Liver (tissue), 9 donors: ENCODE data around the gene FBN3. TPM values are rescaled to one million over a fixed set of nuclear protein-coding genes. Genes with fewer than 3 reads are reported as not detected.

Source experiments
- DNase-seq: peaks from one replicate; pipeline ENCODE4 v3.0.0-alpha.2; 2017; ENCODE audit warnings: low spot score
- H3K27ac ChIP-seq, 2 donors: one replicate each; pipeline ENCODE4 v1.7.0; 2013; ENCODE audit warnings: inconsistent platforms in 2 of 2, low read length in 2 of 2, control low read depth in 1 of 2, low read depth in 1 of 2, mild to moderate bottlenecking in 1 of 2
- H3K27me3 ChIP-seq, 4 donors: one replicate each; pipeline versions ENCODE4 v1.6.1 to v1.7.0; 2013; ENCODE audit warnings: low read length in 3 of 4, inconsistent platforms in 1 of 4, mild to moderate bottlenecking in 1 of 4, moderate library complexity in 1 of 4; ENCODE audit not compliant: control insufficient read depth in 4 of 4, insufficient read depth in 4 of 4
- H3K36me3 ChIP-seq, 4 donors: one replicate each; pipeline versions ENCODE4 v1.6.1 to v1.7.0; 2013; ENCODE audit warnings: low read length in 3 of 4, mild to moderate bottlenecking in 3 of 4, low read depth in 1 of 4, moderate library complexity in 1 of 4; ENCODE audit not compliant: control insufficient read depth in 4 of 4, insufficient read depth in 3 of 4
- H3K4me1 ChIP-seq, 4 donors: one replicate each; pipeline versions ENCODE4 v1.6.1 to v1.7.0; 2013; ENCODE audit warnings: low read length in 3 of 4, mild to moderate bottlenecking in 3 of 4, moderate library complexity in 1 of 4; ENCODE audit not compliant: control insufficient read depth in 4 of 4, insufficient read depth in 4 of 4
- H3K4me3 ChIP-seq, 3 donors: one replicate each; pipeline versions ENCODE4 v1.6.1 to v1.7.0; 2013; ENCODE audit warnings: low read length in 3 of 3, control low read depth in 1 of 3, low read depth in 1 of 3, mild to moderate bottlenecking in 1 of 3
- H3K9ac ChIP-seq, 2 donors: one replicate each; pipeline ENCODE4 v1.7.0; 2013; ENCODE audit warnings: low read length in 2 of 2, mild to moderate bottlenecking in 2 of 2, moderate library complexity in 2 of 2, control low read depth in 1 of 2, low read depth in 1 of 2
- H3K9me3 ChIP-seq, 4 donors: one replicate each; pipeline versions ENCODE4 v1.6.1 to v1.7.0; 2013; ENCODE audit warnings: low read length in 3 of 4; ENCODE audit not compliant: control insufficient read depth in 4 of 4
- CTCF ChIP-seq: fragments of 150-350 bp; IDR thresholded peaks from 2 replicates; pipeline ENCODE4 v1.5.1; 2017; ENCODE audit warnings: improper control_type of control experiment, low read depth, low read length; ENCODE audit not compliant: missing input control
- FOXA1 ChIP-seq: IDR thresholded peaks from 2 replicates; pipeline ENCODE4 v1.6.1; 2016; ENCODE audit warnings: antibody characterized with exemption
- GABPA ChIP-seq, 2 donors: IDR thresholded peaks in 1 of 2; conservative IDR thresholded peaks in 1 of 2; 2 replicates each; pipeline ENCODE4 v1.6.1; 2016; ENCODE audit warnings: antibody characterized with exemption in 2 of 2, mild to moderate bottlenecking in 1 of 2, moderate library complexity in 1 of 2
- HNF4A ChIP-seq, 2 donors: conservative IDR thresholded peaks; 2 replicates each; pipeline ENCODE4 v1.6.1; 2016; ENCODE audit warnings: antibody characterized with exemption in 2 of 2, mild to moderate bottlenecking in 2 of 2
- HNF4G ChIP-seq: IDR thresholded peaks from 2 replicates; pipeline ENCODE4 v1.6.1; 2016; ENCODE audit warnings: antibody characterized with exemption
- JUND ChIP-seq, 2 donors: IDR thresholded peaks; 2 replicates each; pipeline ENCODE4 v1.6.1; 2016; ENCODE audit warnings: antibody characterized with exemption in 2 of 2
- NR2F2 ChIP-seq: IDR thresholded peaks from 2 replicates; pipeline ENCODE4 v1.6.1; 2016; ENCODE audit warnings: antibody characterized with exemption
- RAD21 ChIP-seq, 2 donors: IDR thresholded peaks; 2 replicates each; pipeline ENCODE4 v1.6.1; 2016; ENCODE audit warnings: antibody characterized with exemption in 2 of 2, mild to moderate bottlenecking in 2 of 2
- REST ChIP-seq: IDR thresholded peaks from 2 replicates; pipeline ENCODE4 v1.6.1; 2016; ENCODE audit warnings: antibody characterized with exemption, mild to moderate bottlenecking
- RXRA ChIP-seq, 2 donors: IDR thresholded peaks; 2 replicates each; pipeline ENCODE4 v1.6.1; 2017 to 2018; ENCODE audit warnings: antibody characterized with exemption in 2 of 2, mild to moderate bottlenecking in 1 of 2
- SP1 ChIP-seq: IDR thresholded peaks from 2 replicates; pipeline ENCODE4 v1.6.1; 2018; ENCODE audit warnings: antibody characterized with exemption, mild to moderate bottlenecking
- TAF1 ChIP-seq: conservative IDR thresholded peaks from 2 replicates; pipeline ENCODE4 v1.6.1; 2016; ENCODE audit warnings: antibody characterized with exemption, mild to moderate bottlenecking
- WGBS: extraction: QIAGEN DNeasy Blood & Tissue Kit; methylation state at CpG from one replicate; pipeline ENCODE4 v1.1.7; 2013; 5-methylcytosine and 5-hydroxymethylcytosine counted together
- polyA plus RNA-seq, 2 donors: library from polyadenylated mRNA; stranded (reverse) in 1 of 2; unstranded in 1 of 2; fragments of 200-250 nt in 1 of 2; fragments of >200 nt in 1 of 2; fragmentation: Nextera tagmentation in 1 of 2; extraction: Ambion mirVana in 1 of 2; gene quantifications; one replicate each; pipeline versions ENCODE4 v1.2.1 to v1.2.3, GENCODE V29; 2013 to 2015
- total RNA-seq, 2 donors: library from RNA; depleted of rRNA; stranded (reverse); fragments of >200 nt; gene quantifications; one replicate each; pipeline ENCODE4 v1.2.3, GENCODE V29; 2014
- donor health status: healthy.
- donor health status: healthy.
- donor health status: healthy.
- donor health status: healthy.
- donor health status: healthy.

FBN3 gene
- total and polyA plus RNA-seq, 4 donors, result under 0.01 to 0.61 (median 0.08) TPM; not detected in 1

GRCh38 chr19:8120636-8121480, 28.5 kb downstream of the FBN3 start:
- Histone ChIP-seq H3K36me3 (no peaks in the 10 kb centered on the region), H3K9me3 (no peaks in the 10 kb centered on the region), H3K9ac (no peak overlapping the region), H3K27ac (no peak overlapping the region), H3K4me1 (no peaks in the 10 kb centered on the region), H3K27me3 (no peaks in the 10 kb centered on the region), H3K4me3 (no peak overlapping the region)
- DNase-seq, result no peak
- TF ChIP-seq SP1, result no peak
- TF ChIP-seq GABPA (IDR thresholded peaks at IDR 0.05 in 1 of 2, conservative IDR thresholded peaks at IDR 0.05 in 1 of 2), result no peak
- TF ChIP-seq JUND (IDR thresholded peaks at IDR 0.05), result no peak
- 67% methylated on average over 26 of the region's 26 CpGs for WGBS

GRCh38 chr19:8117991-8118390, 31.4 kb downstream of the FBN3 start:
- Histone ChIP-seq H3K27ac (no peak overlapping the region), H3K27me3 (no peaks in the 10 kb centered on the region), H3K4me3 (no peak overlapping the region), H3K36me3 (no peaks in the 10 kb centered on the region), H3K4me1 (no peaks in the 10 kb centered on the region), H3K9ac (no peak overlapping the region), H3K9me3 (no peaks in the 10 kb centered on the region)
- no peak for DNase-seq
- WGBS, result 93% methylated on average over 2 of the region's 2 CpGs
- TF ChIP-seq TAF1 (no peak), SP1 (no peak), CTCF (no peak), JUND (IDR thresholded peaks at IDR 0.05) (no peak), REST (no peak), GABPA (IDR thresholded peaks at IDR 0.05 in 1 of 2, conservative IDR thresholded peaks at IDR 0.05 in 1 of 2) (no peak), HNF4A (conservative IDR thresholded peaks at IDR 0.05) (no peak)

GRCh38 chr19:8116437-8117293, 32.7 kb downstream of the FBN3 start:
- H3K27ac ChIP-seq, result no peak overlapping the region
- no peak overlapping the region for H3K4me3 ChIP-seq
- no peak for DNase-seq
- H3K27me3 ChIP-seq, result no peaks in the 10 kb centered on the region
- WGBS, result 82% methylated on average over 23 of the region's 23 CpGs
- H3K9ac ChIP-seq, result no peak overlapping the region
- H3K4me1 ChIP-seq, result no peaks in the 10 kb centered on the region
- no peaks in the 10 kb centered on the region for H3K9me3 ChIP-seq
- H3K36me3 ChIP-seq, result no peaks in the 10 kb centered on the region
- no peak for TF ChIP-seq RAD21 (IDR thresholded peaks at IDR 0.05)
- no peak for TF ChIP-seq FOXA1
- no peak for TF ChIP-seq JUND (IDR thresholded peaks at IDR 0.05)
- no peak for TF ChIP-seq REST
- no peak for TF ChIP-seq CTCF
- TF ChIP-seq NR2F2, result no peak
- TF ChIP-seq RXRA (IDR thresholded peaks at IDR 0.05), result no peak
- TF ChIP-seq HNF4A (conservative IDR thresholded peaks at IDR 0.05), result no peak
- no peak for TF ChIP-seq GABPA (IDR thresholded peaks at IDR 0.05 in 1 of 2, conservative IDR thresholded peaks at IDR 0.05 in 1 of 2)
- no peak for TF ChIP-seq HNF4G
